HG02571 (cell line): ENCODE results near the gene SPECC1L.

Source experiments
- ATAC-seq: cut with Tn5 transposase; IDR thresholded peaks from one replicate; pipeline ENCODE4 v1.9.1; 2021; ENCODE audit warnings: mild to moderate bottlenecking, moderate library complexity; ENCODE audit not compliant: unreplicated experiment

Gene SPECC1L

DNA sequence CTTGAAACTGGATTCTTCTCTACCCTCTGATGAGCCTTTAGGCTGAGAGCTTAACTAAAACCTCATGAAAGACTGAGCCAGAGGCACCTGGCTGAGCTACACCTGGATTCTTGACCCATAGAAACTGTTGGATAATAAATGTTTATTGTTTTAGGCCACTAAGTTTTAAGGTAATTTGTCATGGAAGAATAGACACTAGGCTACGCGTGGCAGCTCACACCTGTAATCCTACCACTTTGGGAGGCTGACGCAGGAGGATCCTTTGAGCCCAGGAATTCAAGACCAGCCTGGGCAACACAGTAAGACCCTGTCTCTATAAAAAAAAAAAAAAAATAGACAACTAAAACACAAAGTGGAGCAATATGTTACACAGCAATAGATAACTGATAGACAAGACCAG, 195.3 kb downstream of the SPECC1L start:
- no peak for ATAC-seq

- ATAC-seq = no peak
These were observed 196.2 kb downstream of the SPECC1L start for GRCh38 chr22:24466716-24467328.

GRCh38 chr22:24467340-24467739, 196.7 kb downstream of the SPECC1L start:
- no peak for ATAC-seq
